Left lung (tissue), 10 donors: ENCODE data around the gene KIF19. TPM values are rescaled to one million over a fixed set of nuclear protein-coding genes. Genes with fewer than 3 reads are reported as not detected.

Experiments used
- ATAC-seq: fragments of 200-7000 bp; cut with Tn5 transposase; one replicate; pipeline ENCODE4 v1.9.1; 2020; ENCODE audit warnings: moderate library complexity
- DNase-seq, 4 donors: peaks; one replicate each; pipeline ENCODE4 v3.0.0-alpha.2; 2013 to 2020
- H3K27ac ChIP-seq, 2 donors: fragments of 200-600 bp; sonication (generic) in 1 of 2; one replicate each; pipeline versions ENCODE4 v1.5.0 to v1.8.0; 2020 to 2021
- H3K27me3 ChIP-seq, 2 donors: fragments of 200-600 bp; sonication (generic) in 1 of 2; one replicate each; pipeline versions ENCODE4 v1.5.0 to v1.8.0; 2020 to 2021
- H3K36me3 ChIP-seq, 2 donors: fragments of 200-600 bp; sonication (generic) in 1 of 2; one replicate each; pipeline versions ENCODE4 v1.5.0 to v1.8.0; 2020 to 2021
- H3K4me1 ChIP-seq, 2 donors: fragments of 200-600 bp; one replicate each; pipeline ENCODE4 v1.8.0; 2021
- H3K4me3 ChIP-seq, 2 donors: fragments of 200-600 bp; sonication (generic) in 1 of 2; one replicate each; pipeline versions ENCODE4 v1.5.0 to v1.8.0; 2020 to 2021; ENCODE audit warnings: mild to moderate bottlenecking in 1 of 2
- H3K9me3 ChIP-seq, 2 donors: fragments of 200-600 bp; sonication (generic) in 1 of 2; one replicate each; pipeline versions ENCODE4 v1.5.0 to v1.8.0; 2020 to 2021
- CTCF ChIP-seq, 2 donors: fragments of 200-600 bp; sonication (generic) in 1 of 2; IDR thresholded peaks; one replicate each; pipeline versions ENCODE4 v1.5.0 to v1.8.0; 2021; ENCODE audit warnings: antibody characterized with exemption in 2 of 2
- intact Hi-C, 2 donors: fragments of 100-400 bp; cut with DNase I; formaldehyde crosslinking; loops; one replicate each; pipeline versions ENCODE4 v1.11.2 to v1.14.2; 2022
- polyA plus RNA-seq, 6 donors: library from polyadenylated mRNA; unstranded; fragments of 120-200 nt; gene quantifications; one replicate each; pipeline ENCODE4 v1.2.1, GENCODE V29; 2013; ENCODE audit not compliant: insufficient read length in 6 of 6
- total RNA-seq, 2 donors: library from RNA; stranded (reverse); fragmentation: NEBNext Ultra II Directional; extraction: Animal tissue kit (Norgen Biotek cat#: 25700); gene quantifications; one replicate each; pipeline ENCODE4 v1.2.1, GENCODE V29; 2021
- donor health status: DM: no; HTN: yes; CAD: no.
- donor health status: DM: no; HTN: no; CAD: no.

Gene KIF19
- total and polyA plus RNA-seq, 8 donors: 0.61 to 2.6 (median 1.5) TPM; not detected in 1

GRCh38 chr17:74360899-74361229, 34.8 kb downstream of the KIF19 start:
- intact Hi-C loops: no loop called here
- Histone ChIP-seq H3K4me3 (no peak overlapping the region), H3K4me1 (peaks cover 0 to 9% of the 10 kb centered on the region in 2 donors), H3K36me3 (no peaks in the 10 kb centered on the region), H3K27ac (no peak overlapping the region), H3K9me3 (no peaks in the 10 kb centered on the region), H3K27me3 (peaks cover 49 to 74% of the 10 kb centered on the region in 2 donors)
- no peak for ATAC-seq
- no peak for TF ChIP-seq CTCF (IDR thresholded peaks at IDR 0.05)
- no peak for DNase-seq

GRCh38 chr17:74361230-74362068, 35.4 kb downstream of the KIF19 start, which contains the start of gene BTBD17:
Gene BTBD17 (minus strand): TSS chr17:74361868. CDS start chr17:74361819, 49 bp downstream.
- peak; percentile 47 to 64 for TF ChIP-seq CTCF (IDR thresholded peaks at IDR 0.05)
- Histone ChIP-seq H3K36me3 (no peaks in the 10 kb centered on the region), H3K4me3 (no peak within 1 kb of the TSS), H3K4me1 (peaks cover 0 to 9% of the 10 kb centered on the region in 2 donors), H3K9me3 (no peaks in the 10 kb centered on the region), H3K27ac (no peak within 1 kb of the TSS), H3K27me3 (peaks cover 43 to 68% of the 10 kb centered on the region in 2 donors)
- ATAC-seq (peak; percentile 89), DNase-seq (no peak)
- intact Hi-C loops: no loop called here

- Histone ChIP-seq H3K27ac (no peak overlapping the region), H3K4me3 (no peak overlapping the region), H3K4me1 (peaks cover 0 to 4% of the 10 kb centered on the region in 2 donors), H3K9me3 (no peaks in the 10 kb centered on the region), H3K36me3 (no peaks in the 10 kb centered on the region), H3K27me3 (peaks cover 37 to 62% of the 10 kb centered on the region in 2 donors)
- TF ChIP-seq CTCF (IDR thresholded peaks at IDR 0.05): no peak
- ATAC-seq (no peak), DNase-seq (no peak)
- intact Hi-C loops: no loop called here
Measured at GRCh38 chr17:74362069-74362405, 36.0 kb downstream of the KIF19 start.

GRCh38 chr17:74362810-74363498, 36.9 kb downstream of the KIF19 start:
- Histone ChIP-seq H3K27me3 (peaks cover 28 to 61% of the 10 kb centered on the region in 2 donors), H3K9me3 (no peaks in the 10 kb centered on the region), H3K4me3 (no peak overlapping the region), H3K4me1 (no peaks in the 10 kb centered on the region), H3K36me3 (no peaks in the 10 kb centered on the region), H3K27ac (no peak overlapping the region)
- no peak for TF ChIP-seq CTCF (IDR thresholded peaks at IDR 0.05)
- intact Hi-C loops: no loop called here
- no peak for DNase-seq
- no peak for ATAC-seq

GRCh38 chr17:74367206-74367605, 41.2 kb downstream of the KIF19 start, which contains the start of gene GPR142:
Gene GPR142 (plus strand): TSS chr17:74367506. CDS start chr17:74369541, 2,035 bp downstream.
- Histone ChIP-seq H3K27ac (no peak within 1 kb of the TSS), H3K9me3 (no peaks in the 10 kb centered on the region), H3K27me3 (peaks cover 4 to 45% of the 10 kb centered on the region in 2 donors), H3K4me1 (peaks cover 0 to 15% of the 10 kb centered on the region in 2 donors), H3K36me3 (no peaks in the 10 kb centered on the region), H3K4me3 (no peak within 1 kb of the TSS)
- no peak for ATAC-seq
- no peak for DNase-seq
- intact Hi-C loops: no loop called here
- no peak for TF ChIP-seq CTCF (IDR thresholded peaks at IDR 0.05)
